ENCODE measurements around the gene KRTAP4-8.

DNA sequence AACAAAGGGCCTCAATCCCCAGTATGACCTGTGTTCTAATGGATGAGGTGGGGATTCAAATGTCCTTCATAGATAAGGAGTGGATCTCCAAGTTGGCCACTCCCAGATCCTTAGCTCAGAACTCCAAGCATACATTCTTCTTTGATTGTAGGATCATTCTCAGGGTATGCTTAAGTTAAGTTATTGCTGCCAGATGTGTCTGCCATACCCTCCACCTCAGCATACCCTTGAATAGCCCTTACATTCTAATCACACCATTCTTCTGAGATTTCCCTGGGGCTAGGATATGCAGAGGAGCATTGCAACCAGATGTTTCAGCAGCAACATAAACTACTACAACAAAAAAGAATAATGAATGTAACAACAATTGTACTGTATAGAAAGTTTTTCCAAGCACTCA, 30.7 kb downstream of the KRTAP4-8 start:
- TF ChIP-seq, protein P1, sequence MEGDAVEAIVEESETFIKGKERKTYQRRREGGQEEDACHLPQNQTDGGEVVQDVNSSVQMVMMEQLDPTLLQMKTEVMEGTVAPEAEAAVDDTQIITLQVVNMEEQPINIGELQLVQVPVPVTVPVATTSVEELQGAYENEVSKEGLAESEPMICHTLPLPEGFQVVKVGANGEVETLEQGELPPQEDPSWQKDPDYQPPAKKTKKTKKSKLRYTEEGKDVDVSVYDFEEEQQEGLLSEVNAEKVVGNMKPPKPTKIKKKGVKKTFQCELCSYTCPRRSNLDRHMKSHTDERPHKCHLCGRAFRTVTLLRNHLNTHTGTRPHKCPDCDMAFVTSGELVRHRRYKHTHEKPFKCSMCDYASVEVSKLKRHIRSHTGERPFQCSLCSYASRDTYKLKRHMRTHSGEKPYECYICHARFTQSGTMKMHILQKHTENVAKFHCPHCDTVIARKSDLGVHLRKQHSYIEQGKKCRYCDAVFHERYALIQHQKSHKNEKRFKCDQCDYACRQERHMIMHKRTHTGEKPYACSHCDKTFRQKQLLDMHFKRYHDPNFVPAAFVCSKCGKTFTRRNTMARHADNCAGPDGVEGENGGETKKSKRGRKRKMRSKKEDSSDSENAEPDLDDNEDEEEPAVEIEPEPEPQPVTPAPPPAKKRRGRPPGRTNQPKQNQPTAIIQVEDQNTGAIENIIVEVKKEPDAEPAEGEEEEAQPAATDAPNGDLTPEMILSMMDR (conservative IDR thresholded peaks at IDR 0.05 in 1 of 2, IDR thresholded peaks at IDR 0.05 in 1 of 2; ENCODE audit: extremely low read depth in 1 of 2, insufficient read depth in 1 of 2, low read depth in 1 of 2, low read length in 2 of 2) = no peak
- no peak for TF ChIP-seq EZH2 (IDR thresholded peaks at IDR 0.05; ENCODE audit: borderline replicate concordance, low read length)
